ENCODE results near the gene LTA4H.

LTA4H gene

DNA sequence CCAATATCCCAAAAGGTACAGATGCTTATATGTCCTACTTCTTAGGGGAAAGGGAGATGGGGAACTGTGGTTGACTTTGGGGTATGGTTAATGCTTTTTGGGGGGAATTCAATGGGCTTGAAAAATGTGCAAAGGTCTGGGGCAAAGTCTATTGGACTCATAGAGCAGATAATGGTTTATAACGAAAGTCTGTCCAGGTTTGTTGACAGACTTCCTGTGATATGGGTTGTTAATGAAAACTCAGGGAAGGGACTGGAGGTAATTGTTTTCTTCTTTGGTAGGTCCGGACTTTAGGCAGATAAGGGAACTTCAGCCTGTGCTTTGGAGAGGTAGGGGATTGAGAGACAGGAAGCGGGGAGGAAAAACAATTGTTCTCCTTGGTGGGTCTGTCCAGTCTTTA is 46.2 kb upstream of the LTA4H start:
- no peaks in the 10 kb centered on the region for H3K9me2 ChIP-seq (replicated peaks; ENCODE audit: insufficient read depth, low read length)
- H3K79me2 ChIP-seq (ENCODE audit: low read length) = no peaks in the 10 kb centered on the region
- H3K9ac ChIP-seq (ENCODE audit: low read length) = no peak overlapping the region
- H4K20me1 ChIP-seq (ENCODE audit: insufficient read depth, low read length) = no peaks in the 10 kb centered on the region
- no peaks in the 10 kb centered on the region for H3K9me3 ChIP-seq (replicated peaks; ENCODE audit: insufficient read depth, low read length)
- DNase-seq = no peak
- no peak overlapping the region for H3K4me2 ChIP-seq (ENCODE audit: low read depth, low read length)
- no peaks in the 10 kb centered on the region for H3K27me3 ChIP-seq (replicated peaks; ENCODE audit: insufficient read depth, low read length)
- no peak overlapping the region for H2AFZ ChIP-seq (ENCODE audit: low read length)
- no peak for TF ChIP-seq EZH2phosphoT487 (IDR thresholded peaks at IDR 0.05; ENCODE audit: low read length)
- TF ChIP-seq, protein P1, sequence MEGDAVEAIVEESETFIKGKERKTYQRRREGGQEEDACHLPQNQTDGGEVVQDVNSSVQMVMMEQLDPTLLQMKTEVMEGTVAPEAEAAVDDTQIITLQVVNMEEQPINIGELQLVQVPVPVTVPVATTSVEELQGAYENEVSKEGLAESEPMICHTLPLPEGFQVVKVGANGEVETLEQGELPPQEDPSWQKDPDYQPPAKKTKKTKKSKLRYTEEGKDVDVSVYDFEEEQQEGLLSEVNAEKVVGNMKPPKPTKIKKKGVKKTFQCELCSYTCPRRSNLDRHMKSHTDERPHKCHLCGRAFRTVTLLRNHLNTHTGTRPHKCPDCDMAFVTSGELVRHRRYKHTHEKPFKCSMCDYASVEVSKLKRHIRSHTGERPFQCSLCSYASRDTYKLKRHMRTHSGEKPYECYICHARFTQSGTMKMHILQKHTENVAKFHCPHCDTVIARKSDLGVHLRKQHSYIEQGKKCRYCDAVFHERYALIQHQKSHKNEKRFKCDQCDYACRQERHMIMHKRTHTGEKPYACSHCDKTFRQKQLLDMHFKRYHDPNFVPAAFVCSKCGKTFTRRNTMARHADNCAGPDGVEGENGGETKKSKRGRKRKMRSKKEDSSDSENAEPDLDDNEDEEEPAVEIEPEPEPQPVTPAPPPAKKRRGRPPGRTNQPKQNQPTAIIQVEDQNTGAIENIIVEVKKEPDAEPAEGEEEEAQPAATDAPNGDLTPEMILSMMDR (IDR thresholded peaks at IDR 0.05; ENCODE audit: low read length) = no peak
- no peak for TF ChIP-seq EZH2 (optimal IDR thresholded peaks at IDR 0.05; ENCODE audit: low read depth, low read length)
- no peaks in the 10 kb centered on the region for H3K36me3 ChIP-seq (replicated peaks; ENCODE audit: insufficient read depth, low read length)
- no peak overlapping the region for H3K4me3 ChIP-seq (ENCODE audit: low read length)
- no peaks in the 10 kb centered on the region for H3F3A ChIP-seq (ENCODE audit: insufficient read depth, low read length)
- H3K27ac ChIP-seq (ENCODE audit: low read length) = no peak overlapping the region
- H3K4me1 ChIP-seq (ENCODE audit: low read length) = no peaks in the 10 kb centered on the region

DNA sequence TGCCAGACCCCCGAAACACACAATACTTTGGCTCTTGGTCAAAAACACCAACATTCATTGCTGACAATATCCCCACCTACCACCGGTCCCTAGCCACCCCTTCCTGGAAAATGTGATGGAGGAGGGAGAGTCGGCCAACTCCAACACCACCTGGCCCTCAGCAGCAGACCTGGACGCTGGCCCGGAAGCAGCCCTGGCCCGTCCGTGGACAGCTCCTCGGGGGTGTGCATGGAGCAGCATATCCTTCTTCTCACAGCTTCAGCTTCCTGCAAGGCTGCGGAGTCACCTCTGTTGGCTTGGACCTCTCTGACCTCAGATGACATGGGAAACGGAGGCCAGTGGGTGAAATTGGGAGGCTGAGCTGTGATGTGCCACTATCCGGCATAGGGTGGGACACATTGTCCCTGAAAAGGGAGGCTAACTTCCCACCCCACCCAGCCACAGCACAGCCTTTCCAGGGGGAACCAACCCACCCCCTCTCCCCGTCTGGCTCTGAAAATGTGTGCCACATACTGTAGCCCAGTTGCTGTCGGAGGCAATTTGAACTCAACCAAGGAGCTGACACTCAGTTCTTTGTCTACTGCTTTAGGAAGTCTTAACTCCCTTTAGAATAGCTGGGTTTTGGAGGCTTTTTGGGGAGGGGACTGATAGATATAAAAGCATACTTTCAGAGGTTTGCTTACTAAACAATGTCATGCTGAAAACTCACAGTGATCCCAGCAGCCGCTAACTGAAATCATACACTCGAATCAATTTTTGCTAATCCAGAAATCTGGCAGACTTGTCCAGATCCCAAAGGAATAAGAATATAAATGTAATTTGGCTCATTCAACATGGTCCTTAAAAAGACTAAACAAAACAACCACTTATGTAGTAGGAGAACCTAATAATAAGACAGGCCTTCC is 43.1 kb upstream of the LTA4H start:
- Histone ChIP-seq H3K9me2 (replicated peaks; ENCODE audit: insufficient read depth, low read length) (no peaks in the 10 kb centered on the region), H2AFZ (ENCODE audit: low read length) (no peak overlapping the region)

DNA sequence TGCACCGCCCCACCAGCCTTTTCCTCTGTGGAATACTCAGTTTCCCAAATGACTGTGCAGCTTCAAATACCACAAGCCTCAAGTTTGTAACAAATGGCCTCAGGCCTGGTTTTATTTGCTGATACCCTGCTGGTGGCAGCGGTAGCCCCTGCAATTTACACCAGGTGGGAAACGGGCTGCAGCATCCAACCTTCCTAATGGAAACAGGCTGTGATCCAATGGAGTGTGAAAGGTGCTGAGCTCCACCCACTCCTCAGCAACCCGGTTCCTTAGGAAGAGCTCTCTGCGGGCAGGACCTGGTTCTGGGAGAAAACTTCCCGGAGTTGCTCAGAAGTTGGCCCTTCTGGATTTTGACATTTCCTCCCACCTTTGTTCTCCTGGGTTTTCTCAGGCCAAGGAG is 41.7 kb upstream of the LTA4H start:
- Histone ChIP-seq H3K27ac (ENCODE audit: low read length) (no peak overlapping the region), H3K9me3 (replicated peaks; ENCODE audit: insufficient read depth, low read length) (no peaks in the 10 kb centered on the region), H3K36me3 (replicated peaks; ENCODE audit: insufficient read depth, low read length) (no peaks in the 10 kb centered on the region), H3F3A (ENCODE audit: insufficient read depth, low read length) (no peaks in the 10 kb centered on the region), H3K27me3 (replicated peaks; ENCODE audit: insufficient read depth, low read length) (no peaks in the 10 kb centered on the region), H3K9me2 (replicated peaks; ENCODE audit: insufficient read depth, low read length) (no peaks in the 10 kb centered on the region), H4K20me1 (ENCODE audit: insufficient read depth, low read length) (no peaks in the 10 kb centered on the region), H3K4me2 (ENCODE audit: low read depth, low read length) (no peak overlapping the region), H3K4me1 (ENCODE audit: low read length) (no peaks in the 10 kb centered on the region), H2AFZ (ENCODE audit: low read length) (no peak overlapping the region), H3K79me2 (ENCODE audit: low read length) (no peaks in the 10 kb centered on the region), H3K9ac (ENCODE audit: low read length) (no peak overlapping the region), H3K4me3 (ENCODE audit: low read length) (no peak overlapping the region)
- TF ChIP-seq, protein P1 (IDR thresholded peaks at IDR 0.05; ENCODE audit: low read length) = no peak
- TF ChIP-seq EZH2phosphoT487 (IDR thresholded peaks at IDR 0.05; ENCODE audit: low read length) (no peak), EZH2 (optimal IDR thresholded peaks at IDR 0.05; ENCODE audit: low read depth, low read length) (no peak)
- DNase-seq = no peak

More for the DNA sequence above, 43.1 kb upstream of the LTA4H start:
- Histone ChIP-seq H3K9me3 (replicated peaks; ENCODE audit: insufficient read depth, low read length) (no peaks in the 10 kb centered on the region), H3K4me1 (ENCODE audit: low read length) (no peaks in the 10 kb centered on the region), H4K20me1 (ENCODE audit: insufficient read depth, low read length) (no peaks in the 10 kb centered on the region), H3F3A (ENCODE audit: insufficient read depth, low read length) (no peaks in the 10 kb centered on the region), H3K4me2 (ENCODE audit: low read depth, low read length) (no peak overlapping the region), H3K79me2 (ENCODE audit: low read length) (no peaks in the 10 kb centered on the region), H3K27ac (ENCODE audit: low read length) (no peak overlapping the region), H3K36me3 (replicated peaks; ENCODE audit: insufficient read depth, low read length) (no peaks in the 10 kb centered on the region), H3K4me3 (ENCODE audit: low read length) (no peak overlapping the region), H3K27me3 (replicated peaks; ENCODE audit: insufficient read depth, low read length) (no peaks in the 10 kb centered on the region), H3K9ac (ENCODE audit: low read length) (no peak overlapping the region)
- DNase-seq = no peak
- TF ChIP-seq EZH2phosphoT487 (IDR thresholded peaks at IDR 0.05; ENCODE audit: low read length) (no peak), EZH2 (optimal IDR thresholded peaks at IDR 0.05; ENCODE audit: low read depth, low read length) (no peak)
- TF ChIP-seq, protein P1 (IDR thresholded peaks at IDR 0.05; ENCODE audit: low read length) = no peak

Measured in MM.1S (cell line).